ENCODE results near the gene CDC42BPA. TPM values are rescaled to one million over a fixed set of nuclear protein-coding genes. Genes with fewer than 3 reads are reported as not detected.
"Not testable (repeated sequence)": the region's sequence is repeated elsewhere in the genome, so short reads cannot be mapped to it uniquely, and the experiment has no call there.

CDC42BPA gene
- total RNA-seq, 1 donor from 2014 or later: 42.7 TPM

- H3K4me3 ChIP-seq: no peak overlapping the region
- no peak overlapping the region for H3K27ac ChIP-seq
- H3K36me3 ChIP-seq: no peaks in the 10 kb centered on the region
- intact Hi-C loops (cut with DNase I): no loop called here
- TF ChIP-seq CTCF (IDR thresholded peaks at IDR 0.05) (no peak), POLR2A (IDR thresholded peaks at IDR 0.05) (no peak), POLR2AphosphoS5 (IDR thresholded peaks at IDR 0.05; ENCODE audit: insufficient read depth in 1 of 2, low read depth in 1 of 2) (no peak)
- no peaks in the 10 kb centered on the region for H3K9me3 ChIP-seq
- DNase-seq (ENCODE audit: extremely low spot score in 2 of 2): no peak
- no peaks in the 10 kb centered on the region for H3K27me3 ChIP-seq
- H3K4me1 ChIP-seq: no peaks in the 10 kb centered on the region
Observed at GRCh38 chr1:227124473-227124872, 193.8 kb downstream of the CDC42BPA start.

GRCh38 chr1:227120826-227121225, 197.5 kb downstream of the CDC42BPA start:
- DNase-seq (ENCODE audit: extremely low spot score in 2 of 2): no peak
- no peak overlapping the region for H3K4me3 ChIP-seq
- H3K9me3 ChIP-seq: no peaks in the 10 kb centered on the region
- H3K27ac ChIP-seq: no peak overlapping the region
- no peaks in the 10 kb centered on the region for H3K36me3 ChIP-seq
- H3K4me1 ChIP-seq: no peaks in the 10 kb centered on the region
- no peaks in the 10 kb centered on the region for H3K27me3 ChIP-seq
- intact Hi-C loops (cut with DNase I): no loop called here
- no peak for TF ChIP-seq POLR2AphosphoS5 (IDR thresholded peaks at IDR 0.05; ENCODE audit: insufficient read depth in 1 of 2, low read depth in 1 of 2)
- no peak for TF ChIP-seq CTCF (IDR thresholded peaks at IDR 0.05)
- TF ChIP-seq POLR2A (IDR thresholded peaks at IDR 0.05): no peak

DNA sequence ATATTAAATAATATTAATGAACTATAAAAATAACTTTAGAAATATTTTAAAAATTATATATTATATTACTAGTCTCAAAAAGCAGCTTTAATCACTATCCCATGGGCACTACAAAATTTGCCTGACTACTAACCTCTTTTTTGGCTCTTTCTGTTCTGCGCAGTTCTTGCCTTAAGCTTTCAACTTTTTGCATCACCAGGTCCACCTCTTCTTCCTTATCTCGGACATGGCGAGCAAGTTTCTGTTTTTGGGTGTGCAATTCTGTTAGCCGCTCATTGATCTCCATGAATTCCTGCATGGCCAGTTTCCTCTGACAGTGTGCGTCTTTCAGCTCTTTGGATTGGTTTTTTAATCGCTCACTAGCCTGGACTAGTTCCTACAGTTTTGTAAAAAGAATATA, 205.8 kb downstream of the CDC42BPA start:
- Histone ChIP-seq H3K27me3 (no peaks in the 10 kb centered on the region), H3K9me3 (no peaks in the 10 kb centered on the region), H3K27ac (no peak overlapping the region), H3K4me1 (no peaks in the 10 kb centered on the region), H3K36me3 (peaks cover 0 to 6% of the 10 kb centered on the region in 2 donors), H3K4me3 (no peak overlapping the region)
- intact Hi-C loops (cut with DNase I): no loop called here
- TF ChIP-seq CTCF (IDR thresholded peaks at IDR 0.05): no peak
- no peak for TF ChIP-seq POLR2A (IDR thresholded peaks at IDR 0.05)
- TF ChIP-seq POLR2AphosphoS5 (IDR thresholded peaks at IDR 0.05; ENCODE audit: insufficient read depth in 1 of 2, low read depth in 1 of 2): no peak
- DNase-seq (ENCODE audit: extremely low spot score in 2 of 2): no peak

DNA sequence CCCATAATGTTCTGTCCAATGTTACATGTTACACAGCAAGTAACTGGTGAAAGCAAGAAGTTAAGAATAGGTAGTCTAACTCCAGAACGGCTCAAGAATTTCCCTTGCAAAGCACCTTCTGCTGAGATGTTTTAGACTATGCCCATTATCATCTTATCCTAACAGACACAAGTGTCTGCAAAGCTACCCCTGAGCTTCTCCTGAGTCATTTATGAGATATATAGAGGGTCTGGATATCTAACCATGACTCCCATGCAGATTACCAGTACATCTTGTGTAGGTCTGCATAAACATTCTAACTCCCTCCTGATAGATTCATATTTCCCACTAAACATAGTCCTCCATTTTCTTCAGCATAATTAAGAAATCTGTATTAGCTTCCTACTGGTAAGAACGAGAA, 206.5 kb downstream of the CDC42BPA start:
- Histone ChIP-seq H3K9me3 (no peaks in the 10 kb centered on the region), H3K36me3 (peaks cover 0 to 6% of the 10 kb centered on the region in 2 donors), H3K27ac (no peak overlapping the region), H3K4me3 (no peak overlapping the region), H3K27me3 (no peaks in the 10 kb centered on the region), H3K4me1 (no peaks in the 10 kb centered on the region)
- no peak for DNase-seq (ENCODE audit: extremely low spot score in 2 of 2)
- TF ChIP-seq POLR2AphosphoS5 (IDR thresholded peaks at IDR 0.05; ENCODE audit: insufficient read depth in 1 of 2, low read depth in 1 of 2): no peak
- no peak for TF ChIP-seq CTCF (IDR thresholded peaks at IDR 0.05)
- TF ChIP-seq POLR2A (IDR thresholded peaks at IDR 0.05): no peak
- intact Hi-C loops (cut with DNase I): no loop called here

DNA sequence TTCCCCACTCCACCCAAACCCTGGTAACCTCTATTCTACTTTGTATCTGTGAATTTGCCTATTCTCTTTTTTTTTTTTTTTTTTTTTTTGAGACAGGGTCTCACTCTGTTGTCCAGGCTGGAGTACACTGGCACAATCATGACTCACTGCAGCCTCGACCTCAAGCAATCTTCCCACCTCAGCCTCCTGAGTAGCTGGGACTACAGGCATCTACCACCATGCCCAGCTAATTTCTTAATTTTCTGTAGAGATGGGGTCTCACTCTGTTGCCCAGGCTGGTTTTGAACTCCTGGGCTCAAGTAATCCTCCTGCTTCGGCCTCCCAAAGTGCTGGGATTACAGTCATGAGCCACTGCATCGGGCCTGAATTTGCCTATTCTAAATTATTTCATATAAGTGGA, 213.0 kb downstream of the CDC42BPA start:
- DNase-seq (ENCODE audit: extremely low spot score in 2 of 2); intact Hi-C loops (cut with DNase I); H3K27me3 ChIP-seq; H3K4me3 ChIP-seq; H3K27ac ChIP-seq; H3K9me3 ChIP-seq; H3K36me3 ChIP-seq; H3K4me1 ChIP-seq: not testable (repeated sequence)

DNA sequence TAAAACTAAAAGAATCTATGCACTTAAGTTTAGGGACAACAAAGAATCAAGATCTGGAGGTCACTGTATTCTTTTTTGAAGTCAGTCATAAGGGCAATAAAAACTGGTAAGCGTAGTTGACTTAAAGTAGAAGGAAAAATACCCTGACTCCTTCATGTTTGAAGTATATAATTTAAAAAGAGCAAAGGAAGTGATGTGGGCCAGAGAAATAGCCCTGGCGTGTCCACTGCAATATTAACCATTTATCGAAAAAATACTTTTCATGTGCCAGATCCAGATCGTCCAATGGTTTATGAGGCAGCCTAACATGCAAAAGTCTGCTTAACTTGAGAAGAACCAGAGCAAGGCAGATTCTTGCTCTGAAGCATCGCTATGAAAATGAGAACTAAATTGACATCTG, 216.2 kb downstream of the CDC42BPA start:
- Histone ChIP-seq H3K27ac (no peak overlapping the region), H3K4me1 (no peaks in the 10 kb centered on the region), H3K4me3 (no peak overlapping the region), H3K9me3 (no peaks in the 10 kb centered on the region), H3K27me3 (no peaks in the 10 kb centered on the region), H3K36me3 (peaks cover 0 to 13% of the 10 kb centered on the region in 2 donors)
- intact Hi-C loops (cut with DNase I): no loop called here
- no peak for DNase-seq (ENCODE audit: extremely low spot score in 2 of 2)
- no peak for TF ChIP-seq CTCF (IDR thresholded peaks at IDR 0.05)
- TF ChIP-seq POLR2AphosphoS5 (IDR thresholded peaks at IDR 0.05; ENCODE audit: insufficient read depth in 1 of 2, low read depth in 1 of 2): no peak
- no peak for TF ChIP-seq POLR2A (IDR thresholded peaks at IDR 0.05)
